Pancreas (tissue), 10 donors: ENCODE results near the gene SLC39A11. TPM values are rescaled to one million over a fixed set of nuclear protein-coding genes. Genes with fewer than 3 reads are reported as not detected.

ENCODE experiments used
- ATAC-seq, 4 donors: fragments of 200-7000 bp; cut with Tn5 transposase; one replicate each; pipeline versions ENCODE4 v1.8.0 to v1.9.1; 2020; ENCODE audit warnings: mild to moderate bottlenecking in 4 of 4, moderate library complexity in 4 of 4
- DNase-seq, 6 donors: peaks; one replicate each; pipeline ENCODE4 v3.0.0-alpha.2; 2020
- FAIRE-seq: peaks from 2 replicates; lab custom pipeline; 2012; peaks lifted over from hg19 to GRCh38; lab: Jason Lieb, UNC
- H3K27ac ChIP-seq, 4 donors: fragments of 200-600 bp; sonication (generic); 1 replicate in 3 of 4; 2 replicates in 1 of 4; pipeline versions ENCODE4 v1.5.0 to v1.8.0; 2020
- H3K27me3 ChIP-seq, 4 donors: fragments of 200-600 bp; one replicate each; pipeline ENCODE4 v1.8.0; 2021
- H3K36me3 ChIP-seq, 3 donors: fragments of 200-600 bp; sonication (generic) in 1 of 3; one replicate each; pipeline versions ENCODE4 v1.5.0 to v1.8.0; 2020 to 2021
- H3K4me1 ChIP-seq, 3 donors: fragments of 200-600 bp; one replicate each; pipeline ENCODE4 v1.8.0; 2021
- H3K4me3 ChIP-seq, 4 donors: fragments of 200-600 bp; sonication (generic) in 2 of 4; one replicate each; pipeline versions ENCODE4 v1.5.0 to v1.8.0; 2020 to 2021
- H3K9me3 ChIP-seq, 4 donors: fragments of 200-600 bp; one replicate each; pipeline ENCODE4 v1.8.0; 2021
- CTCF ChIP-seq, 4 donors: fragments of 200-600 bp; sonication (generic) in 3 of 4; IDR thresholded peaks; one replicate each; pipeline versions ENCODE4 v1.5.0 to v1.8.0; 2021; ENCODE audit warnings: antibody characterized with exemption in 4 of 4
- WGBS, 2 donors: extraction: QIAGEN DNeasy Blood & Tissue Kit; methylation state at CpG; one replicate each; pipeline ENCODE4 v1.1.7; 2013; 5-methylcytosine and 5-hydroxymethylcytosine counted together
- intact Hi-C, 3 donors: fragments of 100-400 bp; cut with DNase I; formaldehyde crosslinking; loops; one replicate each; pipeline versions ENCODE4 v1.11.1 to v1.14.2; 2022
- polyA plus RNA-seq, 2 donors: library from polyadenylated mRNA; stranded (reverse); fragments of 200-250 nt; gene quantifications; one replicate each; pipeline ENCODE4 v1.2.3, GENCODE V29; 2013
- total RNA-seq, 6 donors: library from RNA; stranded (reverse); fragmentation: NEBNext Ultra II Directional in 4 of 6; extraction: Animal tissue kit (Norgen Biotek cat#: 25700) in 4 of 6; gene quantifications; one replicate each; pipeline versions ENCODE4 v1.2.1 to v1.2.4, GENCODE V29; 2021 to 2023
- donor health status: healthy with polysubstance abuse.
- donor health status: DM: no; HTN: no; CAD: no; lungs with moderate emphysema.
- donor health status: DM: no; HTN: no; CAD: no.
- donor health status: control.
- donor health status: control.
- donor health status: Bipolar disorder and iron deficiency.
- donor health status: DM: yes; HTN: yes; CAD: no.
- donor health status: DM: no; HTN: no; CAD: no.
- donor health status: DM: no; HTN: no; CAD: no.
- donor health status: DM: yes; HTN: yes; CAD: no.

SLC39A11 gene
- total and polyA plus RNA-seq, 8 donors: 7.9 to 32.9 (median 19.9) TPM

DNA sequence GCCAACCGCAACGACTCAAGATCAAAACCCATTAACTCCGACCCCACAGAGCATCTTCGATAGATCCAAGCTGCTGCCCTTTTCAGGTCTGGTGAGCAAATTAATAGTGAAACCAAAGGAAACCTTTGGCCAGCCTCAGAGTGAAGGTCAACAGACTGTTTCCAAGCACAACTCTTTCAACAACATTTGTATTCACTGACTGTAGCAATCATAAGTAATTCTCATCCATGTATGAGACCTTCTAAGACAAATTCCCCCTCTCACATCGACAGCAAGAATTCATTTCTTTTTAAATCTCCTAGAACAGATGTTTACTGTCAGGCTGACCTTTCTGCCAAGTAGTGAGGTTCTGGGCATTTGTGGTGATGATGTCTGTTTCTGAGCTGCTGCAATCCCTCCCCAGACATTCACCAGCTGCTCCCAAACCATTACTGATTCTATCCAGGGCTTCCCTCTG lies 64.2 kb downstream of the SLC39A11 start:
- WGBS, 2 donors: 46 to 49% methylated on average over 5 of the region's 5 CpGs
- Histone ChIP-seq H3K36me3 (no peaks in the 10 kb centered on the region), H3K27me3 (no peaks in the 10 kb centered on the region), H3K4me3 (no peak overlapping the region), H3K4me1 (peaks cover 5 to 40% (median 13%) of the 10 kb centered on the region in 3 donors), H3K27ac (peak overlapping the region; percentile 14 to 78 (median 64)), H3K9me3 (no peaks in the 10 kb centered on the region)
- ATAC-seq (peak; percentile 30 to 54 (median 38)), FAIRE-seq (no peak), DNase-seq (peak in 1 of 6 donors; percentile 30)
- no peak for TF ChIP-seq CTCF (IDR thresholded peaks at IDR 0.05)
- intact Hi-C loops: no loop called here

DNA sequence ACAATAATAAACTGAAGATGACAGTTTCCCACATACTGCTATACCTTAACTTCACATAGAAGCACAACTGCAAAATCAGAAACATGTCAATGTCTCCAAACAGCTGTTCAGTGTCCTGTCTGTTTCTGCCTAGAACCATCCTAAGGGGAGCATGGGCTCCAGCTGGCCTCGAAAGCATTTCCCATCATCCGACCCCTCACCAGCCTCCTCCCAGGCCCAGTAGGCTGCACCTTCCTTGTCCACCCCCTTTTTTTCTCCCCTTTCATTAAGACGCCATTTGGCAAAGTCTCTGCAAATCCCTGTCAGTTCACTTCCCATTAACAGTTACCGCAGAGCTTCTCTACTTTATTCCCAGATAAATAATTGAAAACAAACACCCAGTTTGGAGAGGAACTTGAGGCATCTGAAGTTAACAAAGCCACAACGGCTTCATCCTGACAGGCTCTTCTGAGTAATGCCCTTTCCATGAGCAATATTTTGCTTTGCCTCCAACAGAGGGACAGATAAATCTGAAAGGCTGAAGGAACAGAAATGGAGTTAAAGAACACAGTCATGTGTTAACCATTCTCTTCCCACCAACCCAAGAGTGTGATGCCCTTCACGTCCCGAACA lies 65.3 kb downstream of the SLC39A11 start:
- Histone ChIP-seq H3K27ac (peak overlapping the region in 2 of 4 donors; percentile 74 to 78), H3K4me1 (peaks cover 5 to 40% (median 13%) of the 10 kb centered on the region in 3 donors), H3K36me3 (no peaks in the 10 kb centered on the region), H3K9me3 (no peaks in the 10 kb centered on the region), H3K4me3 (no peak overlapping the region), H3K27me3 (no peaks in the 10 kb centered on the region)
- no peak for ATAC-seq
- 74 to 77% methylated on average over 7 of the region's 7 CpGs for WGBS, 2 donors
- intact Hi-C loops: no loop called here
- no peak for FAIRE-seq
- no peak for TF ChIP-seq CTCF (IDR thresholded peaks at IDR 0.05)
- DNase-seq: no peak

GRCh38 chr17:73025041-73025560 lies 67.4 kb downstream of the SLC39A11 start:
- peaks cover 0 to 33% (median 5%) of the 10 kb centered on the region in 3 donors for H3K4me1 ChIP-seq
- no peak overlapping the region for H3K27ac ChIP-seq
- 35 to 41% methylated on average over 6 of the region's 6 CpGs for WGBS, 2 donors
- intact Hi-C loops: no loop called here
- TF ChIP-seq CTCF (IDR thresholded peaks at IDR 0.05): no peak
- no peaks in the 10 kb centered on the region for H3K27me3 ChIP-seq
- H3K36me3 ChIP-seq: no peaks in the 10 kb centered on the region
- FAIRE-seq (no peak), ATAC-seq (peak; percentile 7 to 66 (median 43)), DNase-seq (peak in 3 of 6 donors; percentile 58 to 63 (median 61))
- H3K4me3 ChIP-seq: no peak overlapping the region
- H3K9me3 ChIP-seq: no peaks in the 10 kb centered on the region

DNA sequence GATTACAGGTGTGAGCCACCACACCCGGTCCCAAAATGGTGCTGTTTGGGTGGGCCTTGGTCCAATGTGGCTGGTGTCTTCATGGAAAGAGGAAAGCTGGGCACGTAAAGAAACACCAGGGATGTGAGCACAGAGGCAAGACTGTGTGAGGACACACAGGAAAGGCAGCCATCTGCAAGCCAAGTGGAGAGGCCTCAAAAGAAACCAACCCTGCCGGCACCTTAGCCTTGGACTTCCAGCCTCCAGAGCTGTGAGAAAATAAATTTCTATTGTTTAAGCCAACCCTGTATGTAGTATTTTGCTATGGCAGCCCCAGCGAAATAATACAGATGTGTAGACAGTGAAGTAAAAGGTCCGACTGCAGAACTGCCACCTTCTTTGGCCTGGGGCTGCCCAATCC lies 68.7 kb downstream of the SLC39A11 start:
- Histone ChIP-seq H3K9me3 (no peaks in the 10 kb centered on the region), H3K4me1 (peaks cover 0 to 20% (median 0%) of the 10 kb centered on the region in 3 donors), H3K36me3 (no peaks in the 10 kb centered on the region), H3K27ac (no peak overlapping the region), H3K27me3 (no peaks in the 10 kb centered on the region), H3K4me3 (no peak overlapping the region)
- no peak for ATAC-seq
- FAIRE-seq: no peak
- DNase-seq: no peak
- WGBS, 2 donors: 89 to 92% methylated on average over 5 of the region's 5 CpGs
- intact Hi-C loops: no loop called here
- no peak for TF ChIP-seq CTCF (IDR thresholded peaks at IDR 0.05)

GRCh38 chr17:73022694-73023093 lies 69.8 kb downstream of the SLC39A11 start:
- WGBS, 2 donors: 84 to 89% methylated on average over 2 of the region's 2 CpGs

More at GRCh38 chr17:73022694-73023093, 69.8 kb downstream of the SLC39A11 start:
- no peaks in the 10 kb centered on the region for H3K36me3 ChIP-seq
- FAIRE-seq (no peak), DNase-seq (no peak), ATAC-seq (no peak)
- peaks cover 0 to 11% (median 0%) of the 10 kb centered on the region in 3 donors for H3K4me1 ChIP-seq
- no peak for TF ChIP-seq CTCF (IDR thresholded peaks at IDR 0.05)
- no peaks in the 10 kb centered on the region for H3K27me3 ChIP-seq
- intact Hi-C loops: no loop called here
- no peak overlapping the region for H3K4me3 ChIP-seq
- H3K9me3 ChIP-seq: no peaks in the 10 kb centered on the region
- H3K27ac ChIP-seq: no peak overlapping the region
